HG02938 (cell line): ENCODE data around the gene SCIMP.
"Not testable (repeated sequence)": the region's sequence is repeated elsewhere in the genome, so short reads cannot be mapped to it uniquely, and the experiment has no call there.

Experiments
- ATAC-seq: cut with Tn5 transposase; IDR thresholded peaks from one replicate; pipeline ENCODE4 v1.9.1; 2021; ENCODE audit warnings: mild to moderate bottlenecking, moderate library complexity; ENCODE audit not compliant: unreplicated experiment

Gene SCIMP

DNA sequence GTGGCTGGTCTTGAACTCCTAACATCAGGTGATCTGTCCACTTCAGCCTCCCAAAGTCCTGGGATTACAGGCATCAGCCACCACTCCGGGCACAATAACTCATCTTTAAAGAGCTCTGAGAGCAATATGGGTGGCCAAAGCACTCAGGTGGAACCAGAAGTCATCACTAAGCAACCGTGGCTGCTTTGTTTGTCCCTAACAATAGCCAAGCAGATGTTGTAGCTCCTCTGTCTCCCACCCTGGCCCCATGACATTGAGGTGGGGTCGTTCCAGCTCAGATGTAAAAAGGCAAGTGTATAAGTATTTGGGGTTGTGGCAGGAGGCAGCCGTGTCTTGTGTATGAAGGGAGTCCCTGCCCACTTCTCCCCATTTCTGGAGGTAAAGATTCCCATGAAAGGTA lies 3.7 kb upstream of the SCIMP start:
- no peak for ATAC-seq

- ATAC-seq, result no peak
Measured at GRCh38 chr17:5237541-5238016, 2.9 kb upstream of the SCIMP start.

- ATAC-seq, result no peak
Measured at GRCh38 chr17:5236938-5237540, 2.4 kb upstream of the SCIMP start.

DNA sequence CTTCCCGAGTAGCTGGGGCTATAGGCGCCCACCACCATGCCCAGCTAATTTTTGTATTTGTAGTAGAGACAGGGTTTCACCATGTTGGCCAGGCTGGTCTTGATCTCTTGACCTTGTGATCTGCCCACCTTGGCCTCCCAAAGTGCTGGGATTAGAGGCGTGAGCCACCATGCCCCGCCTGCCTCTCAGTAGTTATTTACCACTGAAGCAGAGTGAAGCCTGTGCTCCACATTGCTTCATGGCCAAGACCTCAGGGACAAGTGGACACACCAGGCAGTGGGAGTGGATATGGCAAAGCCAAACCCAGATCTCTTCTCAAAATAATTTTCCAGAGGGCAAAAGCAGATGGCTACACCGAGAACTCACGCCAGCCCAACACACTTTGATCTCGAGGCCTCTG lies 1.2 kb downstream of the SCIMP start:
- ATAC-seq, result not testable (repeated sequence)

- ATAC-seq, result no peak
Measured at GRCh38 chr17:5226940-5227878, 7.5 kb downstream of the SCIMP start.

DNA sequence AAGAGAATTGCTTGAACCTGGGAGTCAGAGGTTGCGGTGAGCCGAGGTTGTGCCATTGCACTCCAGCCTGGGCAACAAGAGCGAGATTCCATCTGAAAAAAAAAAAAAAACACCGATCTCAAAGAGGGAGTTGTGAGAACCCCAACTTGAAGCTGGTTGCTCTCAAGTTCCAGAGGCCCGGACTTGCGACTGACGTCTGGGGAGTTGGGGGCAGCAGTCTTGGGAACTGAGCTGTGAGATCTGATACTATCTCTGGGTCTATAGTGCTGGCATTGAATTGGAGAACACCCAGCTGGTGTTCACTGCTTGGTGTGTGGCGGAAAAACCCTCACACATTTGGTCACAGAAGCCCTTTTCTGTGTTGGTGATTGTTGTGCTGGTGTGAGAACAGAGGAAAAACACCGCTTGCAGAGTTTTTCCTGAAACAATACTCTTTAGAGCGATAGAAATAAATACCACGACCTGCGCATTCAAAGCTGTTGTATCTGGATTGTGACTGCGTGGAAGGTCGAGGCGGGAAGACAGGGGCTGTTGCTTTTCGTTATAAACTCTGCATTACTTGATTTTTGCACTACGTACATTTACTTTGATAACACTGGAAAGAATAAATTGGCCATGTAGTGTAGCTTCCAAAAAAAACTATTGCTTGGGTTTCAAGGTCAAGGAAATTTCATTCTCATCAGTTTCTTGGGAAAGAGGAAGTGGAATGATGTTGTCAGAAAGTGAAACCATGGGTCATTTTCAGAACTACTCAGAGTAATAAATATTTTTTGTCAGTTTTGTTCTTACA lies 8.8 kb downstream of the SCIMP start:
- no peak for ATAC-seq

- not testable (repeated sequence) for ATAC-seq
Measured at GRCh38 chr17:5221912-5222311, 12.7 kb downstream of the SCIMP start.

GRCh38 chr17:5220074-5220473 lies 14.6 kb downstream of the SCIMP start:
- no peak for ATAC-seq

DNA sequence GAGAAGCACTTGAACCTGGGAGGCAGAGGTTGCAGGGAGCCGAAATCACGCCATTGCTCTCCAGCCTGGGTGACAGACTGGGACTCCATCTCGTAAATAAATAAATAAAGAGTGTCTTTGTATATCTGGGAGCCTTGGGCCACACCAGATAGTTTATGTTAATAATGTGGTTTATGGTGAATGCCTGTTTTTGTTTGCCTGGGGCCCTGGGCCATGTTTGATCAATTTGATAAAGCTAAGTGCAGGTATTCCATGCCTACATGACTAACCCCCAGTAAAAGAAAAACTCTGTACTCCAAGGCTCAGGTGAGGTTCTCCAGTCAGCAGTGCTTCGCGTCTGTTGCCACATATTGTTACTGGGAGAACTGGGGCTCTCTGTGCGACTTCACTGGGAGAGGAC lies 15.1 kb downstream of the SCIMP start:
- no peak for ATAC-seq

- not testable (repeated sequence) for ATAC-seq
Measured at GRCh38 chr17:5217562-5217961, 17.1 kb downstream of the SCIMP start.

DNA sequence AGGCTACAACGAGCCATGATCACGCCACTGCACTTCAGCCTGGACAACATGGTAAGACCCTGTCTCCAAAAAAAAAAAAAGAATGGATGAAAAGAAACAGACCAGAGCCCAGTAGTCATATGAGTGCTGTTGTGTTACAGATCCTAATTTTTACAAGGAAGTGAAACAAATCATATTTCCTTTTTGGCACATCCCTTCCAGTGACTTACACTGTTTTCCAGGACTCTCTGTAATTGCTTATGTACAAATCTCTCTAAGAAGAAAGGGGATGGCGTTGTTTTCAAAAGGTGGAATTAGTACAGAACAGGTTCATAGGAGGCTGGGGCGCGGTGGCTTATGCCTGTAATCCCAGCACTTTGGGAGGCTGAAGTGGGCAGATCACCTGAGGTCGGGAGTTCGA lies 23.2 kb downstream of the SCIMP start:
- no peak for ATAC-seq

- no peak for ATAC-seq
Measured at GRCh38 chr17:5210614-5211252, 23.9 kb downstream of the SCIMP start.

- no peak for ATAC-seq
Measured at GRCh38 chr17:5210091-5210490, 24.6 kb downstream of the SCIMP start.

GRCh38 chr17:5209396-5209795 lies 25.3 kb downstream of the SCIMP start:
- no peak for ATAC-seq

- ATAC-seq, result no peak
Measured at GRCh38 chr17:5203908-5204294, 30.8 kb downstream of the SCIMP start.

DNA sequence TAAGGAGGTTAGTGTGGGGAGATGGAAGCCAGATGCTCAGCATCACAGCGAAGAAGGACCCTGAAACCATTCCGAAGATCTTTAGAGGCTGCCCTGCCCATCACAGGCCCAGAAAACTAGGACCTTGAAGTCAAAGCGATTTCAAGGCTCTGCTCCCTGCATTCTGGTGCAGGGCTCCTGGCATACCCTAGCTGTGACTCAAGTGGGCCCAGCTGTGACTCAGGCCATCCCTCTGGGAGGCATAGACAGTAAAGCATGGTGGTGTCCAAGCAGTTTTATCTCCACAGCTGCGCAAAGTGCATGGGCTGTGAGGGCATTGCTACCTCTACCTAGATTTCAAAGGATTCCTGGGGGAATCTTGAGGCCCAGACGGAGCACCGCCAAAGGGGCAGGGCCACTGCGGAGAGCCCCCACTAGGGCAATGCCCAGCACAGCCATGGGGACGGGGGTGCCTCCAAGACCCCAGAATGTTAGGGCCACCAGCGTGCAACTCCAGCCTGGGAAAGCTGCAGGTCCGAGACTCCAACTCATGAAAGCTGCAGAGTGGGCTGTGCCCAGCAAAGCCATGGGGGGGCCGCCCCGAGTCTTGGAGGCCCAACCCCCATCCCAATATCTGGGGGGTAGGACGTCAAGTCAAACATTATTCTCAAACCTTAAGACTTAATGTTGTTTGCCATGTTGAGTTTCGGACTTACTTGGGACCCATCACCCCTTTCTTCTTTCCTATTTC lies 31.3 kb downstream of the SCIMP start:
- ATAC-seq, result no peak

- ATAC-seq, result no peak
Measured at GRCh38 chr17:5201011-5201410, 33.6 kb downstream of the SCIMP start.

DNA sequence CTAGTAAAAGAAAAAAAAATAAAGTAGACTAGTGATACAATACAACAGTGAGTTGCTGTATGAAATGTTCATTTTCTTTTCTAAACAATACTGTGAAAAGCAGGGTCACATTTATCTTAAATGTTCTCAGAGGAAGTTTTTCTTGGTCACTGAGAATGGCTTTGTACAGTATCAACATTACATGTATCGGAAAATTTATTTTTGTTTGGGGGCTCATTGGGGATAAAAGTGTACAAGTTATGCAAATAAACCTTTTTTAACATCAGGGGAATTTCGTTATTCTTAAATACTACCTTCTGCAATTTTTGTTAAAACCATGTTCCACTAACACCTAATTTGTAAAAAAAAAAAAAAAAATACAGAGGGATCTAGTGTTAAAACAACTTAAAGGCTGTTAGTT lies 34.3 kb downstream of the SCIMP start:
- ATAC-seq, result no peak

- no peak for ATAC-seq
Measured at GRCh38 chr17:5198472-5198871, 36.2 kb downstream of the SCIMP start.

DNA sequence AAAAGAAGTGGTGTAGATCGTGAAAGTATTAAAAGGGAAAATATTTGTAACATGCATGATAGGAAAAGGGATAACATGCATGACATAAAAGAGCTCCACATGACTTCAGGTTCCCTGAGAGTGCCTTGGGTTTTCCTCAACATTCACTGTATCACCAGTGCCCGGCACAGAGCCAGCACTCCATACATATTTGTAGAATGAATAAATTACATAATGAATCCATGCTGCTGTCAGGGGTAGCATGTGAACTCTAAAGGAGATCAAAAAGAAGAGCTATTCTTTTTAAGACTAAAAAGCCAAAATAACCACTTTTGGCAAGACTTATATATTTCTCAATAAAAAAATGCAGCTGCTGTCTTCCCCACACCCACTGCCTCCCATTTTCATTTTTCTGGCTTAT lies 40.3 kb downstream of the SCIMP start:
- no peak for ATAC-seq
